ENCODE data around the gene NTM. TPM values are rescaled to one million over a fixed set of nuclear protein-coding genes. Genes with fewer than 3 reads are reported as not detected.

Gene NTM
- total and polyA plus RNA-seq, 9 donors: 0.16 to 8.5 (median 0.55) TPM; not detected in 3

DNA sequence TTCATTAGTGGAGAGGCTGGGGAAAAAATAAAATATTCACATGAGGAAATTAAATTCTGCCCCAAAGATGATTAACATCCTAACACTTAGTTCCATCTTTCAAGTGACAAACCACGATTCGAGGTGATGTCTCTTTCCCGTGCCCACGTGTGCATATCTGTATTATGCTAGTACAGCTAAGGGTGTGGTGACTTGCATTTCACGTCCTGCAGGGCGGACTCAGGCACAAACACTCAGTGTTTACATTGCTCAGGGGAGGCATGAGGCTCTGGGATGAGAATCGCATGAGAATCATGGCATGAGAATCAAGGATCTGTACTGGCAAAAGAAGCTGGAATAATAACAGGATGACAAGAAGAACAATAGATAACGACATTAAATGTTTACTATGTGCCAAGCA is 179.4 kb downstream of the NTM start:
- DNase-seq: no peak
- Histone ChIP-seq H3K4me1 (ENCODE audit: insufficient read depth) (no peaks in the 10 kb centered on the region), H3K27me3 (no peaks in the 10 kb centered on the region), H3K9me3 (no peaks in the 10 kb centered on the region), H3K36me3 (no peaks in the 10 kb centered on the region), H3K4me3 (no peak overlapping the region), H3K27ac (no peak overlapping the region)
- WGBS, 3 donors: 78 to 79% (median 79%) methylated on average over 8 of the region's 8 CpGs
- TF ChIP-seq POLR2A (IDR thresholded peaks at IDR 0.05): no peak
- TF ChIP-seq, protein P1, sequence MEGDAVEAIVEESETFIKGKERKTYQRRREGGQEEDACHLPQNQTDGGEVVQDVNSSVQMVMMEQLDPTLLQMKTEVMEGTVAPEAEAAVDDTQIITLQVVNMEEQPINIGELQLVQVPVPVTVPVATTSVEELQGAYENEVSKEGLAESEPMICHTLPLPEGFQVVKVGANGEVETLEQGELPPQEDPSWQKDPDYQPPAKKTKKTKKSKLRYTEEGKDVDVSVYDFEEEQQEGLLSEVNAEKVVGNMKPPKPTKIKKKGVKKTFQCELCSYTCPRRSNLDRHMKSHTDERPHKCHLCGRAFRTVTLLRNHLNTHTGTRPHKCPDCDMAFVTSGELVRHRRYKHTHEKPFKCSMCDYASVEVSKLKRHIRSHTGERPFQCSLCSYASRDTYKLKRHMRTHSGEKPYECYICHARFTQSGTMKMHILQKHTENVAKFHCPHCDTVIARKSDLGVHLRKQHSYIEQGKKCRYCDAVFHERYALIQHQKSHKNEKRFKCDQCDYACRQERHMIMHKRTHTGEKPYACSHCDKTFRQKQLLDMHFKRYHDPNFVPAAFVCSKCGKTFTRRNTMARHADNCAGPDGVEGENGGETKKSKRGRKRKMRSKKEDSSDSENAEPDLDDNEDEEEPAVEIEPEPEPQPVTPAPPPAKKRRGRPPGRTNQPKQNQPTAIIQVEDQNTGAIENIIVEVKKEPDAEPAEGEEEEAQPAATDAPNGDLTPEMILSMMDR (IDR thresholded peaks at IDR 0.05): no peak
- no peak for TF ChIP-seq EP300 (IDR thresholded peaks at IDR 0.05)
- intact Hi-C loops (cut with DNase I): no loop called here

DNA sequence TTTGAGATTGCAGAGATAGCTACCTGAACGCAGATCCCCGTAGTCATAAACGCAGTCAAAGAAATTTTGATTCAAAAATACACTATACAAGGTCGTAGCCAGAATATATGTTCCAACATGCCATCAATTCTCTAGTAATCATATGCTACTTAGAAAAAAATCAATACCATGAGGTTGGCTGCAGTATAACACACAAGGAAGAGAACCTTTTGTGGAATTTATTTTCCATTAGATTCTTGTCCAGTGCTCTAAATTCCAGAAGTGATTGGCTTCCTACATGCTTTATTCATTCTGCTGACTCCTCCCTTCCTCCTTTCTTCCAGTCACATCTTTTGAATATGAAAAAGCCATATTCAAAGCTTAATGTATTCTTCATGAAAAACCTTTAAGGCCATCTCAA is 189.9 kb downstream of the NTM start:
- Histone ChIP-seq H3K4me1 (ENCODE audit: insufficient read depth) (no peaks in the 10 kb centered on the region), H3K27ac (no peak overlapping the region), H3K36me3 (no peaks in the 10 kb centered on the region), H3K27me3 (no peaks in the 10 kb centered on the region), H3K4me3 (no peak overlapping the region), H3K9me3 (no peaks in the 10 kb centered on the region)
- TF ChIP-seq, protein P1 (IDR thresholded peaks at IDR 0.05): no peak
- TF ChIP-seq EP300 (IDR thresholded peaks at IDR 0.05): no peak
- TF ChIP-seq POLR2A (IDR thresholded peaks at IDR 0.05): no peak
- 56 to 83% (median 80%) methylated on average over 4 of the region's 4 CpGs for WGBS, 3 donors
- DNase-seq: no peak
- intact Hi-C loops (cut with DNase I): no loop called here

DNA sequence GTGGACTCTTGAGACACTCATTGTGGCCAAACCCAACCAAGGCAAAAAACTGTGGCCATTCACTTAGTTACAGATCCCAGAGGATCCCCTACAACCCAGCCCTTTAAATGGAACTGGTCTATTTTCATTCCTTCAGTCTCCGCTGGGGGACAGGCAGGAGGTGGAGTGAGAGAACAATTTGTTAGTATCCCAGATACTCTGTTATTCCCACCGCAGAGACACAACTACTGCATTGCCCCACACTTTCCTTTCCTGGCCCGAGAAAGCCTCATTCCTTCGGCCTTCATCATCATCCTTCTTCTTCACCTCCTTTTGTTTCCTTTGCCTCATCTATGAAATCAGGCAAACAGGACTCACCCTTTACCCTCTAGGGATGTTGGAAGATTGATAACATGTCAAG is 191.1 kb downstream of the NTM start:
- intact Hi-C loops (cut with DNase I): no loop called here

DNA sequence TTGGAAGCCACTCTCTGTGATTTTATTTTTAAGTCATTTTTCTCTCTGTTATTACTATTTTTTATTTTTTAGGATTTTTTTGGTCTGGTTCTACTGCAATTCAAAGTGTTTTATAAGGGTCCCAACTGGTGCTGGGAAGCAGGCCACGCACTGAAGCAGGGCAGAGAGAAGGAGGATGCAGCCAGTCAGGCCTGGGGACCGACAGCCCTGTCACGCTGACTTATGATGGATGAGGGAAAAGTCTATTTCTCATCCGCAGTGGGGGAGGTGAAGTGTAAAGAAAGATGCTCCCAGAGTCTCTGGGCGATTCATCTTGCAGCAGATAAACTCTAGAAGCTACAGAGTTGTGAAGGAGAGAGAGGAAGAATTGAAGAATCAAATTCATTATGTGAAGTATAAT is 191.6 kb downstream of the NTM start:
- TF ChIP-seq EP300 (IDR thresholded peaks at IDR 0.05): no peak
- TF ChIP-seq POLR2A (IDR thresholded peaks at IDR 0.05): no peak
- TF ChIP-seq, protein P1 (IDR thresholded peaks at IDR 0.05): no peak
- Histone ChIP-seq H3K4me3 (no peak overlapping the region), H3K27me3 (no peaks in the 10 kb centered on the region), H3K4me1 (ENCODE audit: insufficient read depth) (no peaks in the 10 kb centered on the region), H3K27ac (no peak overlapping the region), H3K9me3 (no peaks in the 10 kb centered on the region), H3K36me3 (no peaks in the 10 kb centered on the region)
- intact Hi-C loops (cut with DNase I): no loop called here
- WGBS, 3 donors: 84 to 90% (median 87%) methylated on average over 5 of the region's 5 CpGs
- no peak for DNase-seq

More for the DNA sequence above, 191.1 kb downstream of the NTM start:
- Histone ChIP-seq H3K9me3 (no peaks in the 10 kb centered on the region), H3K4me3 (no peak overlapping the region), H3K4me1 (ENCODE audit: insufficient read depth) (no peaks in the 10 kb centered on the region), H3K27ac (no peak overlapping the region), H3K36me3 (no peaks in the 10 kb centered on the region), H3K27me3 (no peaks in the 10 kb centered on the region)
- no peak for TF ChIP-seq EP300 (IDR thresholded peaks at IDR 0.05)
- no peak for TF ChIP-seq POLR2A (IDR thresholded peaks at IDR 0.05)
- TF ChIP-seq, protein P1 (IDR thresholded peaks at IDR 0.05): no peak
- no peak for DNase-seq
- 80 to 90% (median 81%) methylated on average over 4 of the region's 4 CpGs for WGBS, 3 donors
